Effector memory CD4-positive, alpha-beta T cell (primary cell): ENCODE measurements around the gene AKAP8L.
A peak's percentile ranks its signal among the peaks of the same experiment; 100 is the strongest.

ENCODE experiments used
- DNase-seq, 3 donors: peaks; one replicate each; pipeline ENCODE4 v3.0.0-alpha.2; 2020
- H3K27ac ChIP-seq: 2 replicates; pipeline ENCODE4 v1.7.0; 2013; ENCODE audit warnings: mild to moderate bottlenecking, low read length, moderate library complexity; ENCODE audit not compliant: insufficient read depth, poor library complexity, severe bottlenecking
- H3K27me3 ChIP-seq: replicated peaks from 2 replicates; pipeline ENCODE4 v1.7.0; 2013; ENCODE audit warnings: mild to moderate bottlenecking, low read length; ENCODE audit not compliant: insufficient read depth, control insufficient read depth, poor library complexity, severe bottlenecking
- H3K36me3 ChIP-seq: 2 replicates; pipeline ENCODE4 v1.7.0; 2013; ENCODE audit warnings: mild to moderate bottlenecking, low read length, moderate library complexity; ENCODE audit not compliant: control insufficient read depth, insufficient read depth
- H3K4me1 ChIP-seq: 2 replicates; pipeline ENCODE4 v1.7.0; 2013; ENCODE audit warnings: low read length, mild to moderate bottlenecking; ENCODE audit not compliant: control insufficient read depth, insufficient read depth, poor library complexity, severe bottlenecking
- H3K4me3 ChIP-seq: 2 replicates; pipeline ENCODE4 v1.7.0; 2013; ENCODE audit warnings: low read length, low read depth, mild to moderate bottlenecking; ENCODE audit not compliant: insufficient read depth, poor library complexity, severe bottlenecking
- H3K9me3 ChIP-seq: 2 replicates; pipeline ENCODE4 v1.7.0; 2013; ENCODE audit warnings: mild to moderate bottlenecking, low read length, moderate library complexity; ENCODE audit not compliant: control insufficient read depth

Gene AKAP8L

DNA sequence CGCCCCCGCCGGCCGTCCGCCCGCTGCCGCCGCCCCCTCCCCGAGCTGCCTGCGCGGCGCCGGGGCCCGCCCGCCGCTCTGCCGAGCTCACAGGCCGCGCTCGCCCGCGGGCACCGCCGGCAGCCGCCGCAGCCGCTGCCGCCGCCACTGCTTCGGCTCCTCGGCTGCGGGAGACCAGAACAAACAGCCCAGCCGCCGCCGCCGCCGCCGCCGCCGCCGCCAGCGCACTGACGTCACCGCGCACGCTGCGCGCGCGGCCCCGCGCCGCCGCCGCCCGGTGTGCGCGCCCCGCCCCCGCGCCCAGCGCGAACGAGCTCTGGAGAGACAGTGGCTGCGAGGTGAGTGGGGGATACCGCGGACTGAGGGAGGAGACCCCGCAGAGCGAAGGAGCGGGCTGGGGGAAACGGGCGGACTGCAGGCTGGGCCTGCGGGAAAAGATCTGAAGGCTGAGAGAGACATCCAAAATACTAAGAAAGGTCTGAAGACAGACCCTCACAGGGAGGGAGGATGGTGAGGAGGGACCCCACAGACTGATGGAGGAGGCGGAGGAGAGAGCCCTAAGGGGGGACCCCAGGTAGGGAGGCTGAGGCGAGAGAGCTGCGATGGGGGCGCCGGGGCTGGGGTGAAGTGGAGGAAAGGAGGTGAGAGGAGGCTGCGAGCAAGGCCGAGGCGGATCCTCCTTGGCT is 86.3 kb downstream of the AKAP8L start, which contains the start of gene BRD4:
BRD4 (minus strand) TSS at position 229 of the 686 bp plus-strand sequence. CDS start 59,440 bp downstream, outside the sequence.
- DNase-seq = peak; percentile 57 to 64 (median 60)
- Histone ChIP-seq H3K36me3 (no peaks in the 10 kb centered on the region), H3K4me3 (peak within 1 kb of the TSS; percentile 94), H3K27ac (peak within 1 kb of the TSS; percentile 77), H3K27me3 (no peaks in the 10 kb centered on the region), H3K4me1 (peaks cover 28% of the 10 kb centered on the region), H3K9me3 (no peaks in the 10 kb centered on the region)

DNA sequence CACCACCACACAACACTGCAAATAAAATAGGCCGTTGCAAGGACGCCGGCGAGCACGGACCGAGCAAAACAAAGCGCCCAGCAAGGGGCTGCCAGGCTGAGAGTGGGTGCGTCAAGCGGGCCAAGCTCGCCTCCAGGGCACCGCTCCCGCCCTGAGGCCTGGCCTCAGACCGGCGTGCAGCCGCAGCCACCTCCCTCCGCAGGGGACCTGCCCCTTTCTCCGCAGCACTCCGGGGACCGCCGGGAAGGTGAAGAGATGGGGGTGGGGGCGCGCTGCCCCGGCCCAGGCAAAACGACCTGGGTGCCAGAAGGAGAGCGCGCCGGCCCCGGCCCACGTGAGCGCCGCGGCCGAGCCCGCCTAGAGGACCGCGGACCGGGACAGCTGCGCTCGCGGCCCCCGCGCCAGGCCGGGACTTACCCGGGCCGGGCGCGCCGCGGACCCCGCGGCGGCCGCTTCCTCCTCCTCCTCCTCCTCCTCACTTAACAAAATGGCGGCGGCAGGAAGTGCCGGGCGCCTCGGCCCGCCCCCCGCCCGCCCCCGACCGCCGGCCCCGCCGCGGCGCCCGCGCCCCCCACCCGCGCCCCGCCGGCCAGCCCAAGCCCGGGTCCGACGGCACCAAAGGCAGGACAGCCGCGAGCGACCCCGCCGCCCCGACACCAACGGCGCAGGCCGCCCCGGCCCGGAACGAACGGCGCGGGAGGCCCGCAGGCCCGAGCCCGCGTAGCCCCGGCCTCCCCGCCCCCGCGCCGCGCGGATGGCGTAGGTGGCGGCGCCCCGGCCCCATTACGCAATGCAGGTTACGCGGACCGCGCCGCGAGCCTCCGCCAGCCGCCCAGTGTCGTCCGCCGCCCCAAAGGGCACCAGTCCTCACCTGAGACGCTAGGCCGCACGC is 87.1 kb downstream of the AKAP8L start:
- H3K4me1 ChIP-seq = peaks cover 36% of the 10 kb centered on the region
- no peaks in the 10 kb centered on the region for H3K36me3 ChIP-seq
- H3K27me3 ChIP-seq = no peaks in the 10 kb centered on the region
- H3K9me3 ChIP-seq = no peaks in the 10 kb centered on the region
- H3K4me3 ChIP-seq = peak overlapping the region; percentile 94
- peak; percentile 40 to 52 (median 45) for DNase-seq
- peak overlapping the region; percentile 77 for H3K27ac ChIP-seq

DNA sequence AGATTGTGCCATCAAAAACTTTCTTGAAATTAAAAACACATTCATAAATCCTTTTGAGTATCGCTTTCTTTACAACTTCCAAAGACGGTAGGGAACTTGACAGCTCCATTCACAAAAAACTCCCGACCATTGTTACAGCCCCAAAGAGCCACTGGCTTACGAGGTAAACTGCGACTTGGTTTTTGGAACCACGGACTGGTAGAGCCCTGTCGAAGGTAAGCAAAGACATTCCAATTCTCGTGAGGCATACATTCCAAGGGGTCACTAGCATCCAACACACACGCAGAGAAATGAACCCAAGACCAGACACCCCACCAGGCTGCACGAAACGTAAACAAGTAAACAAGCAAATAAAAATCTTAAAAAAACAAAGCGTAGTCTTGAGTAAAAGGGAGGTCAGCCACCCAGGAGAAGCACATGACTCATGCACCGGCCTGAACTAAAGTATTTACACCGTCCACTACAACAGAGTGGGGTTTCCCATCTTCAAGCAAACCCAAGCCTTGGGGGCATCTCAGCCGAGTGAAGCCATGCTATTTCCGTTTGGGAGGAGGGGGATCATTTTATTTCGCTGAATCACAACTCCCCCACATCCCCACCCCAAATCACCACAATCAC is 87.9 kb downstream of the AKAP8L start:
- H3K4me3 ChIP-seq = peak overlapping the region; percentile 94
- H3K27me3 ChIP-seq = no peaks in the 10 kb centered on the region
- no peaks in the 10 kb centered on the region for H3K9me3 ChIP-seq
- peak; percentile 12 to 21 (median 15) for DNase-seq
- peaks cover 38% of the 10 kb centered on the region for H3K4me1 ChIP-seq
- H3K27ac ChIP-seq = peak overlapping the region; percentile 77
- H3K36me3 ChIP-seq = no peaks in the 10 kb centered on the region
